Activated naive CD4-positive, alpha-beta T cell treated with anti-CD3 and anti-CD28 coated beads, Interleukin-2, amount 50 U/mL, for 16 hours (primary cell): ENCODE results near the gene OR7G1.

ENCODE experiments used
- DNase-seq: peaks from one replicate; pipeline ENCODE4 v3.0.0-alpha.2; 2020

Gene OR7G1

GRCh38 chr19:9115307-9115813 lies at the start of gene OR7G1:
TSS of gene OR7G1 (minus strand) at chr19:9115763. CDS start at chr19:9115763, 0 bp downstream.
- no peak for DNase-seq

- DNase-seq: no peak
Observed at GRCh38 chr19:9165261-9165660, 49.7 kb upstream of the OR7G1 start.

- DNase-seq: no peak
Observed at GRCh38 chr19:9161427-9161826, 45.9 kb upstream of the OR7G1 start.

- DNase-seq: no peak
Observed at GRCh38 chr19:9159891-9160290, 44.3 kb upstream of the OR7G1 start.

GRCh38 chr19:9156304-9156703 lies 40.7 kb upstream of the OR7G1 start:
- DNase-seq: no peak

- no peak for DNase-seq
Observed at GRCh38 chr19:9155591-9155990, 40.0 kb upstream of the OR7G1 start.

GRCh38 chr19:9151367-9151766 lies 35.8 kb upstream of the OR7G1 start:
- no peak for DNase-seq

GRCh38 chr19:9150650-9151049 lies 35.1 kb upstream of the OR7G1 start:
- DNase-seq: no peak

GRCh38 chr19:9149997-9150396 lies 34.4 kb upstream of the OR7G1 start:
- no peak for DNase-seq

- no peak for DNase-seq
Observed at GRCh38 chr19:9148697-9149096, 33.1 kb upstream of the OR7G1 start.

- DNase-seq: no peak
Observed at GRCh38 chr19:9146882-9147281, 31.3 kb upstream of the OR7G1 start.

GRCh38 chr19:9144920-9145319 lies 29.4 kb upstream of the OR7G1 start:
- no peak for DNase-seq

- peak; percentile 89 for DNase-seq
Observed at GRCh38 chr19:9140159-9140874, 24.8 kb upstream of the OR7G1 start, which contains the start of gene ZNF317. TSS of gene ZNF317 (plus strand) at chr19:9140397. CDS start at chr19:9156017, 15,620 bp downstream.

GRCh38 chr19:9139609-9140158 lies 24.1 kb upstream of the OR7G1 start:
- DNase-seq: no peak

- DNase-seq: no peak
Observed at GRCh38 chr19:9132422-9132821, 16.9 kb upstream of the OR7G1 start.

GRCh38 chr19:9130965-9131364 lies 15.4 kb upstream of the OR7G1 start:
- DNase-seq: no peak

- DNase-seq: no peak
Observed at GRCh38 chr19:9128171-9128570, 12.6 kb upstream of the OR7G1 start.

GRCh38 chr19:9126900-9127405 lies 11.4 kb upstream of the OR7G1 start, which contains the start of gene OR7G3:
TSS of gene OR7G3 (minus strand) at chr19:9126950. CDS start at chr19:9126950, 0 bp downstream.
- DNase-seq: no peak

GRCh38 chr19:9116547-9116946 lies 984 bp upstream of the OR7G1 start:
- no peak for DNase-seq

GRCh38 chr19:9109959-9110358 lies 5.6 kb downstream of the OR7G1 start:
- no peak for DNase-seq

- no peak for DNase-seq
Observed at GRCh38 chr19:9107375-9107774, 8.2 kb downstream of the OR7G1 start, which contains the start of gene OR7G2. TSS of gene OR7G2 (minus strand) at chr19:9107475. CDS start at chr19:9103243, 4,232 bp downstream.

- no peak for DNase-seq
Observed at GRCh38 chr19:9086761-9087160, 28.8 kb downstream of the OR7G1 start, which contains the start of gene OR1M1. TSS of gene OR1M1 (plus strand) at chr19:9087061. CDS start at chr19:9093245, 6,184 bp downstream.

GRCh38 chr19:9078651-9079050 lies 36.9 kb downstream of the OR7G1 start:
- DNase-seq: no peak

GRCh38 chr19:9076901-9077300 lies 38.7 kb downstream of the OR7G1 start:
- no peak for DNase-seq
